H1 (cell line): ENCODE data around the gene RPRD1A. TPM values are rescaled to one million over a fixed set of nuclear protein-coding genes. Genes with fewer than 3 reads are reported as not detected.

Experiments used
- BACH1 ChIP-seq: IDR thresholded peaks from 2 replicates; pipeline ENCODE4 v1.6.1; 2012; ENCODE audit warnings: low read length, improper control_type of control experiment
- BRCA1 ChIP-seq: IDR thresholded peaks from 2 replicates; pipeline ENCODE4 v1.6.1; 2012; ENCODE audit warnings: low read depth, low read length, improper control_type of control experiment
- CBX8 ChIP-seq: fragments of 300-800, 300-1000 bp; sonication (generic); IDR thresholded peaks from 2 replicates; pipeline ENCODE4 v1.7.1; 2016; ENCODE audit warnings: low read depth, low read length, borderline replicate concordance
- CEBPB ChIP-seq: IDR thresholded peaks from 2 replicates; pipeline ENCODE4 v1.6.1; 2012; ENCODE audit warnings: low read depth, low read length
- CHD2 ChIP-seq: IDR thresholded peaks from 2 replicates; pipeline ENCODE4 v1.6.1; 2012; ENCODE audit warnings: low read length, improper control_type of control experiment
- FOSL1 ChIP-seq: IDR thresholded peaks from 2 replicates; pipeline ENCODE4 v1.6.1; 2011; ENCODE audit warnings: mild to moderate bottlenecking, low read depth, low read length, moderate library complexity; ENCODE audit not compliant: insufficient read depth
- GABPA ChIP-seq: IDR thresholded peaks from 2 replicates; pipeline ENCODE4 v1.6.1; 2011; ENCODE audit warnings: mild to moderate bottlenecking, low read length, moderate library complexity, borderline replicate concordance; ENCODE audit not compliant: insufficient read depth
- GTF2F1 ChIP-seq: IDR thresholded peaks from 2 replicates; pipeline ENCODE4 v1.6.1; 2012; ENCODE audit warnings: low read depth, low read length, improper control_type of control experiment, borderline replicate concordance
- HDAC6 ChIP-seq: IDR thresholded peaks from one replicate; pipeline ENCODE4 v1.7.1; 2012; ENCODE audit warnings: low read depth, mild to moderate bottlenecking, inconsistent platforms, low read length, moderate library complexity
- JUND ChIP-seq: IDR thresholded peaks from 2 replicates; pipeline ENCODE4 v1.6.1; 2011; ENCODE audit warnings: mild to moderate bottlenecking, improper control_type of control experiment, low read length
- MAFK ChIP-seq: IDR thresholded peaks from 2 replicates; pipeline ENCODE4 v1.6.1; 2012; ENCODE audit warnings: low read depth, mild to moderate bottlenecking, improper control_type of control experiment, low read length
- NANOG ChIP-seq: IDR thresholded peaks from 2 replicates; pipeline ENCODE4 v1.6.1; 2011; ENCODE audit warnings: low read length, low read depth, mild to moderate bottlenecking, inconsistent platforms; ENCODE audit not compliant: insufficient read depth, poor library complexity, severe bottlenecking
- PHF8 ChIP-seq: fragments of 200-600 bp; sonication (generic); conservative IDR thresholded peaks from 2 replicates; pipeline ENCODE4 v1.7.1; 2012; ENCODE audit warnings: low read depth, mild to moderate bottlenecking, inconsistent platforms, low read length, moderate library complexity
- POLR2AphosphoS5 ChIP-seq: IDR thresholded peaks from 2 replicates; pipeline ENCODE4 v1.6.1; 2011; ENCODE audit warnings: low read depth, low read length
- POU5F1 ChIP-seq: IDR thresholded peaks from 2 replicates; pipeline ENCODE4 v1.6.1; 2011; ENCODE audit warnings: low read depth, mild to moderate bottlenecking, low read length, moderate library complexity
- RBBP5 ChIP-seq: IDR thresholded peaks from 2 replicates; pipeline ENCODE4 v1.7.1; 2012; ENCODE audit warnings: low read depth, mild to moderate bottlenecking, inconsistent platforms, low read length, moderate library complexity, borderline replicate concordance
- SP4 ChIP-seq: IDR thresholded peaks from 2 replicates; pipeline ENCODE4 v1.6.1; 2012; ENCODE audit warnings: low read length, inconsistent platforms
- TCF12 ChIP-seq: IDR thresholded peaks from 2 replicates; pipeline ENCODE4 v1.6.1; 2011; ENCODE audit warnings: low read depth, mild to moderate bottlenecking, low read length
- USF2 ChIP-seq: IDR thresholded peaks from 2 replicates; pipeline ENCODE4 v1.6.1; 2011; ENCODE audit warnings: low read length, improper control_type of control experiment
- polyA plus RNA-seq, 7 experiments: library from polyadenylated mRNA; depleted of rRNA in 3 of 7; stranded (reverse) in 5 of 7; unstranded in 2 of 7; fragments of >200 nt in 5 of 7; fragments of 200-250 nt in 2 of 7; gene quantifications; 1 replicate in 5 of 7; 2 replicates in 1 of 7; 4 replicates in 1 of 7; pipeline versions ENCODE4 v1.2.1 to v1.2.3, GENCODE V29; 2011 to 2013; ENCODE audit warnings: missing spikeins in 2 of 7, mixed read lengths in 2 of 7
- total RNA-seq: library from RNA; stranded (reverse); fragmentation: NEBNext Ultra II Directional; extraction: Animal tissue kit (Norgen Biotek cat#: 25700); gene quantifications from 2 replicates; pipeline ENCODE4 v1.2.1, GENCODE V29; 2021

Gene RPRD1A
- total and polyA plus RNA-seq, 2 of the 8 experiments (the other 6 are each of a cell fraction or from before 2014, with no cell fraction given) = 40.5 to 106 TPM

GRCh38 chr18:35979112-35979511, 88.2 kb downstream of the RPRD1A start (continued):
- TF ChIP-seq CHD2 = no peak
- no peak for TF ChIP-seq GABPA
- TF ChIP-seq TCF12 = no peak
- no peak for TF ChIP-seq CEBPB
- no peak for TF ChIP-seq GTF2F1
- no peak for TF ChIP-seq BACH1
- TF ChIP-seq POLR2AphosphoS5 = no peak
- TF ChIP-seq JUND = no peak
- TF ChIP-seq BRCA1 = no peak
- no peak for TF ChIP-seq HDAC6
- no peak for TF ChIP-seq SP4
- no peak for TF ChIP-seq NANOG
- TF ChIP-seq MAFK = no peak
- no peak for TF ChIP-seq PHF8
- TF ChIP-seq CBX8 = no peak
- TF ChIP-seq FOSL1 = no peak
- TF ChIP-seq USF2 = no peak
- no peak for TF ChIP-seq RBBP5
- TF ChIP-seq POU5F1 = no peak
